SU-DHL-6 (cell line): ENCODE measurements around the gene KDM3B.

Experiments used
- H2AFZ ChIP-seq: fragments of 200-600 bp; sonication (generic); 2 replicates; pipeline ENCODE4 v1.6.1; 2014; ENCODE audit warnings: low read depth, mild to moderate bottlenecking, moderate library complexity, mixed read lengths, antibody characterized with exemption, low read length; ENCODE audit not compliant: severe bottlenecking
- H3F3A ChIP-seq: fragments of 200-600 bp; shearing (Covaris generic); 2 replicates; pipeline ENCODE4 v1.6.0; 2016; ENCODE audit warnings: antibody characterized with exemption, mild to moderate bottlenecking; ENCODE audit not compliant: insufficient read depth
- H3K27ac ChIP-seq: fragments of 200-600 bp; sonication (generic); 2 replicates; pipeline ENCODE4 v1.5.1; 2016; ENCODE audit warnings: low read depth, mild to moderate bottlenecking, low read length, moderate library complexity, mixed read lengths
- H3K27me3 ChIP-seq: fragments of 200-600 bp; sonication (generic), shearing (Covaris generic); 2 replicates; pipeline ENCODE4 v1.6.0; 2014; ENCODE audit warnings: mild to moderate bottlenecking, low read length
- H3K36me3 ChIP-seq: fragments of 200-600 bp; sonication (generic); 2 replicates; pipeline ENCODE4 v1.6.1; 2014; ENCODE audit warnings: mild to moderate bottlenecking, low read length, mixed read lengths
- H3K4me2 ChIP-seq: fragments of 300-600, 200-600 bp; shearing (Covaris generic), sonication (generic); 2 replicates; pipeline ENCODE4 v1.6.0; 2014; ENCODE audit warnings: low read length, low read depth, mild to moderate bottlenecking; ENCODE audit not compliant: poor library complexity, severe bottlenecking
- H3K4me3 ChIP-seq: fragments of 200-600 bp; sonication (generic); 2 replicates; pipeline ENCODE4 v1.5.1; 2014; ENCODE audit warnings: antibody characterized with exemption, low read length, mild to moderate bottlenecking, mixed read lengths; ENCODE audit not compliant: insufficient read depth, poor library complexity, severe bottlenecking
- H3K79me2 ChIP-seq: fragments of 200-600 bp; sonication (generic); 2 replicates; pipeline ENCODE4 v1.6.1; 2014; ENCODE audit warnings: mild to moderate bottlenecking, low read length, moderate library complexity; ENCODE audit not compliant: insufficient read depth
- H3K9ac ChIP-seq: fragments of 200-600 bp; sonication (generic); 2 replicates; pipeline ENCODE4 v1.7.0; 2014; ENCODE audit warnings: mild to moderate bottlenecking, low read length
- H3K9me2 ChIP-seq: fragments of 200-600 bp; sonication (generic); replicated peaks from 2 replicates; pipeline ENCODE4 v1.6.1; 2014; ENCODE audit warnings: low read length; ENCODE audit not compliant: insufficient read depth
- H3K9me3 ChIP-seq: fragments of 200-600 bp; sonication (generic); 2 replicates; pipeline ENCODE4 v1.6.1; 2014; ENCODE audit warnings: low read length, mixed read lengths; ENCODE audit not compliant: insufficient read depth
- H4K20me1 ChIP-seq: fragments of 200-600 bp; sonication (generic); 2 replicates; pipeline ENCODE4 v1.6.1; 2014; ENCODE audit warnings: low read depth, mild to moderate bottlenecking, antibody characterized with exemption, low read length, moderate library complexity, mixed read lengths
- EZH2phosphoT487 ChIP-seq: fragments of 200-600 bp; sonication (generic), shearing (Covaris generic); conservative IDR thresholded peaks from 2 replicates; pipeline ENCODE4 v1.6.1; 2018; ENCODE audit warnings: mild to moderate bottlenecking, antibody characterized with exemption, low read length, moderate library complexity, mixed read lengths
- TF ChIP-seq, protein P1 (sequence below): fragments of 200-600 bp; sonication (generic); IDR thresholded peaks from one replicate; pipeline ENCODE4 v1.5.1; 2017; ENCODE audit warnings: antibody characterized with exemption, mild to moderate bottlenecking, low read length, moderate library complexity; ENCODE audit not compliant: insufficient read depth, poor library complexity, severe bottlenecking

The KDM3B gene

DNA sequence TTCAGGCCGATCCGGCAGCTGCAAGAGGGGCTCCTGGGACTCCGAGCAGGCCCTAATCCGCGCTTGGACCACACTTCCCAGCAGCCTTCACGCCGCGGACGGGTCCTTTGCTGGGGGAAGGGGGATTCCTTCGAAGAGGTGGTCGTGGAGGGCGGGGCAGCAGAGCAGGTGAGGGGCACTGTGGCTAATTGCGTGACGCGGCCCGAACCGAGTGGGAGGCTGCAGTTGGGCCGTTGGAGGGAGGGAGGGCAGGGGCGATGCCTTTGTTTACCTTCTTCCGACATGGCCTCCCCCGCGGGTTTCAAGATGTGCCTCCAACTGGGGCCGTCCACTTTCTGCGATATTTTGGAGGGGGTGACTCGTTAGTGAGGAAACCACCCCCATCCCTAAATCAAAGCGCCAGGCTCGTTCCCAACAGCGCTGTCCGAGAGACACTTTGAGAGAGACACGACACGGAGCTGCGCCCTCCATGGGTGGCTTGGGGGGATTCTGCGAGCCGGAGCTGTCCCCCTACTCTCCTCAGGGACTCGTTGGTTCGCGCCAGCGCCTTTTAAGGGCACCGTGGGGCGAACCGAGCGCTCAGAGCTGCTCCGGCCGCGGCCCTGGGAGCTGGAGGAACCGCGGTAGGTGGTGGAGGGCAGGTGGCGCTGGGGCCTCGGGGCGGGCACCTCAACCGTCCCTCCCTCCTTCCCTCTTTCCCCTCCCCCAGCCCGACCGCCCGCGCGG is 14.6 kb upstream of the KDM3B start, which contains the start of gene FAM53C:
FAM53C (plus strand) TSS at position 582 of the 726 bp plus-strand sequence. CDS start 3,070 bp downstream, outside the sequence.
- peak within 1 kb of the TSS; percentile 94 for H3K4me2 ChIP-seq
- H4K20me1 ChIP-seq = no peaks in the 10 kb centered on the region
- H3F3A ChIP-seq = peaks cover 13% of the 10 kb centered on the region; the same call in 1 of the 2 replicates
- no peaks in the 10 kb centered on the region for H3K9me3 ChIP-seq
- H3K27me3 ChIP-seq = no peaks in the 10 kb centered on the region
- H3K27ac ChIP-seq = peak within 1 kb of the TSS; percentile 67
- H3K36me3 ChIP-seq = peaks cover 10% of the 10 kb centered on the region; the same call in 1 of the 2 replicates
- H3K9me2 ChIP-seq = no peaks in the 10 kb centered on the region
- peaks cover 31% of the 10 kb centered on the region for H3K79me2 ChIP-seq
- peak within 1 kb of the TSS; percentile 88 for H3K9ac ChIP-seq
- H3K4me3 ChIP-seq = peak within 1 kb of the TSS; percentile 67
- H2AFZ ChIP-seq = peak within 1 kb of the TSS; percentile 69
- no peak for TF ChIP-seq EZH2phosphoT487
- TF ChIP-seq, protein P1, sequence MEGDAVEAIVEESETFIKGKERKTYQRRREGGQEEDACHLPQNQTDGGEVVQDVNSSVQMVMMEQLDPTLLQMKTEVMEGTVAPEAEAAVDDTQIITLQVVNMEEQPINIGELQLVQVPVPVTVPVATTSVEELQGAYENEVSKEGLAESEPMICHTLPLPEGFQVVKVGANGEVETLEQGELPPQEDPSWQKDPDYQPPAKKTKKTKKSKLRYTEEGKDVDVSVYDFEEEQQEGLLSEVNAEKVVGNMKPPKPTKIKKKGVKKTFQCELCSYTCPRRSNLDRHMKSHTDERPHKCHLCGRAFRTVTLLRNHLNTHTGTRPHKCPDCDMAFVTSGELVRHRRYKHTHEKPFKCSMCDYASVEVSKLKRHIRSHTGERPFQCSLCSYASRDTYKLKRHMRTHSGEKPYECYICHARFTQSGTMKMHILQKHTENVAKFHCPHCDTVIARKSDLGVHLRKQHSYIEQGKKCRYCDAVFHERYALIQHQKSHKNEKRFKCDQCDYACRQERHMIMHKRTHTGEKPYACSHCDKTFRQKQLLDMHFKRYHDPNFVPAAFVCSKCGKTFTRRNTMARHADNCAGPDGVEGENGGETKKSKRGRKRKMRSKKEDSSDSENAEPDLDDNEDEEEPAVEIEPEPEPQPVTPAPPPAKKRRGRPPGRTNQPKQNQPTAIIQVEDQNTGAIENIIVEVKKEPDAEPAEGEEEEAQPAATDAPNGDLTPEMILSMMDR = no peak

DNA sequence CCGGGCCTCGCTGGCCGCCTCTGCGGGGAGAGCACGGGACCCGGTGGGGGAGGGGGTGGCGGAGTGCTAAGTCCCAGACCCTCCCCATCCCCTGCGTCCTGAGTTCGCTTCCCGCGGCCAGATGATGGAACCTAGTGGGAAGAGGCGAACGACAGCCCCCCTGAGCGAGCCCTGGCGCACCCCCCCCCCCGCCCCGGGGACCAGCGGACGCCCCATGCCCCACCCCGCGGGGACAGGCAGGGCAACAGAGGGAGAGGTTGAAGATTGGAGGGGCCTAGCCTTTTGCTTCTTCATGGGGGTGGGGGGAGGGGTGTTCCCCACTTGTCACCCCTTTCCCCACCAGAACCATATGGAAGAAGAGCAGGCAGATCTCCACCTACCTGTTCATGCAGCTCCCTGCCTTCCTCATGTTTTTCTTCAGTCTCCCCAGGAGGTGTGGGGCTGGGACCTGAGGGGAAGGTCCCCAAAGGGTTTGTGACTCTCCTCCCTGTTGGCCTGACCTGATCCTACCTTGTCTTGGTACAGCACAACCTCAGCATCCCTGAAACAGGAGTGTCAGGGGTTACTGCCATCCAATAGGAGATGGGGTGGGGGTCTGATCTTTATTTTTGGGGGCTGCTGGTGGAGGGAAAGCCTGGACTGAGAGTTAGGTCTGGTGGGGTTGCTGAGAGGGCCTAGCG is 13.9 kb upstream of the KDM3B start:
- Histone ChIP-seq H3K79me2 (peaks cover 31% of the 10 kb centered on the region), H3K27ac (peak overlapping the region; percentile 56), H2AFZ (peak overlapping the region; percentile 21), H3F3A (peaks cover 13% of the 10 kb centered on the region; the same call in 1 of the 2 replicates), H3K9me2 (no peaks in the 10 kb centered on the region), H3K4me2 (peak overlapping the region; percentile 94), H3K27me3 (no peaks in the 10 kb centered on the region), H4K20me1 (no peaks in the 10 kb centered on the region), H3K9ac (peak overlapping the region; percentile 88), H3K9me3 (no peaks in the 10 kb centered on the region), H3K36me3 (peaks cover 10% of the 10 kb centered on the region; the same call in 1 of the 2 replicates), H3K4me3 (peak overlapping the region; percentile 67)
- no peak for TF ChIP-seq EZH2phosphoT487
- TF ChIP-seq, protein P1 = no peak

DNA sequence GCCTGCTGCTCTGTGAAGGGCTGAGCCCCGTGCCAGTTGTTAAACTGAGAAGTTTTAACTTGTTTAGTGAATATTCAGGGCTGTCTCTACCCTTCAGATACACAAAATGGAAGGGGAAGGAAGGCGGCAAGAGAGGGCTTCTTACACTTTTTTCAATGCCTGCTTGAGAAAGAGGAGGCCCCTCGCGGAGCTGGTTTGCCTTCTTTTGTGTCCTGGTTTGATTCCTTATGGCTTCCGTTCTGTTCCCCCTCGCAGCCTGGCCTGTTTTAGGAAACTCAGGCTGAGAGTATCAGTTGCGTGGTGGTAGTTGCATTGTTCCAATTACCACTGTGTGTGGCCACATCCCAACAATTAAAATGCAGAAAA is 13.4 kb upstream of the KDM3B start:
- Histone ChIP-seq H3K9me2 (no peaks in the 10 kb centered on the region), H3K4me3 (peak overlapping the region; percentile 67), H4K20me1 (no peaks in the 10 kb centered on the region), H3K9me3 (no peaks in the 10 kb centered on the region), H3K79me2 (peaks cover 31% of the 10 kb centered on the region), H3K9ac (peak overlapping the region; percentile 88), H3F3A (peaks cover 13% of the 10 kb centered on the region; the same call in 1 of the 2 replicates), H3K4me2 (peak overlapping the region; percentile 94), H3K36me3 (peaks cover 10% of the 10 kb centered on the region; the same call in 1 of the 2 replicates), H3K27me3 (no peaks in the 10 kb centered on the region), H2AFZ (peak overlapping the region; percentile 21), H3K27ac (peak overlapping the region; percentile 56)
- no peak for TF ChIP-seq EZH2phosphoT487
- TF ChIP-seq, protein P1 = no peak
